Endothelial cell of umbilical vein (primary cell): ENCODE measurements around the gene MED13. TPM values are rescaled to one million over a fixed set of nuclear protein-coding genes. Genes with fewer than 3 reads are reported as not detected.

Experiments
- BruUV-seq: library from RNA; stranded (reverse); fragments of 400-500 nt; replicated peaks from 2 replicates; lab custom pipeline; 2021; lab: Mats Ljungman, UMichigan
- CTCF ChIA-PET: fragments of 300-600, 350-600 bp; sonication (Branson Sonifier 250); formaldehyde crosslinking; loops from one replicate; lab custom pipeline; 2021; ENCODE audit warnings: antibody characterized with exemption, inconsistent platforms; lab: Charles Lee
- POLR2A ChIA-PET: fragments of 300-600, 350-600 bp; sonication (Branson Sonifier 250); formaldehyde crosslinking; loops from one replicate; lab custom pipeline; 2021; ENCODE audit warnings: antibody characterized with exemption, inconsistent platforms; lab: Charles Lee
- DNase-seq: peaks from one replicate; pipeline ENCODE4 v3.0.0-alpha.2; 2011; ENCODE audit warnings: low read depth, low spot score
- FAIRE-seq: peaks from 2 replicates; lab custom pipeline; 2011; peaks lifted over from hg19 to GRCh38; lab: Jason Lieb, UNC
- H2AFZ ChIP-seq: 2 replicates; pipeline ENCODE4 v1.6.0; 2012; ENCODE audit warnings: low read depth, low read length, control low read depth, inconsistent platforms
- H3K27ac ChIP-seq: 2 replicates; pipeline ENCODE4 v1.5.1; 2011; ENCODE audit warnings: low read depth, mild to moderate bottlenecking, control low read depth, low read length, moderate library complexity; ENCODE audit not compliant: insufficient read depth
- H3K27me3 ChIP-seq, 2 experiments: 2 replicates each; pipeline versions ENCODE4 v1.6.0 to v1.6.1; 2011; ENCODE audit warnings: low read length in 2 of 2, mixed read lengths in 1 of 2; ENCODE audit not compliant: control insufficient read depth in 2 of 2, insufficient read depth in 2 of 2
- H3K36me3 ChIP-seq, 2 experiments: 2 replicates in 1 of 2; 3 replicates in 1 of 2; pipeline ENCODE4 v1.5.1; 2011; ENCODE audit warnings: low read length in 2 of 2, mild to moderate bottlenecking in 1 of 2, moderate library complexity in 1 of 2; ENCODE audit not compliant: control insufficient read depth in 2 of 2, insufficient read depth in 2 of 2; ENCODE audit errors: extremely low read depth in 1 of 2
- H3K4me1 ChIP-seq: 3 replicates; pipeline ENCODE4 v1.5.1; 2011; ENCODE audit warnings: mild to moderate bottlenecking, low read length; ENCODE audit not compliant: control insufficient read depth, insufficient read depth; ENCODE audit errors: extremely low read depth
- H3K4me2 ChIP-seq: 2 replicates; pipeline ENCODE4 v1.6.1; 2011; ENCODE audit warnings: low read length, control low read depth, mixed read lengths; ENCODE audit not compliant: insufficient read depth
- H3K4me3 ChIP-seq, 3 experiments: fragments of 200-600 bp in 1 of 3; sonication (generic), shearing (Covaris generic) in 1 of 3; replicated peaks in 1 of 3; 2 replicates each; pipeline ENCODE4 v1.5.1; 2011 to 2016; ENCODE audit warnings: control low read depth in 3 of 3, low read length in 3 of 3, mild to moderate bottlenecking in 2 of 3, inconsistent platforms in 1 of 3, low read depth in 1 of 3, moderate library complexity in 1 of 3; ENCODE audit not compliant: insufficient read depth in 1 of 3
- H3K79me2 ChIP-seq: 2 replicates; pipeline ENCODE4 v1.6.0; 2012; ENCODE audit warnings: low read length, inconsistent platforms; ENCODE audit not compliant: control insufficient read depth, insufficient read depth
- H3K9ac ChIP-seq: replicated peaks from 2 replicates; pipeline ENCODE3; 2011; ENCODE audit warnings: low read length, control low read depth; ENCODE audit not compliant: insufficient read depth; ENCODE audit errors: extremely low read depth
- H3K9me1 ChIP-seq: replicated peaks from 3 replicates; pipeline ENCODE4 v1.6.0; 2011; ENCODE audit warnings: mild to moderate bottlenecking, low read length; ENCODE audit not compliant: control insufficient read depth, insufficient read depth; ENCODE audit errors: extremely low read depth
- H3K9me3 ChIP-seq: replicated peaks from 2 replicates; pipeline ENCODE4 v1.5.1; 2012; ENCODE audit warnings: low read length, inconsistent platforms; ENCODE audit not compliant: control insufficient read depth, insufficient read depth
- H4K20me1 ChIP-seq: replicated peaks from 2 replicates; pipeline ENCODE3; 2011; ENCODE audit warnings: mild to moderate bottlenecking, low read length; ENCODE audit not compliant: control insufficient read depth, insufficient read depth; ENCODE audit errors: extremely low read depth
- EZH2 ChIP-seq: IDR thresholded peaks from 2 replicates; pipeline ENCODE4 v1.6.1; 2012; ENCODE audit warnings: borderline replicate concordance, low read depth, mild to moderate bottlenecking, moderate library complexity, low read length, inconsistent platforms; ENCODE audit not compliant: severe bottlenecking
- FOS ChIP-seq: IDR thresholded peaks from 2 replicates; pipeline ENCODE4 v1.6.1; 2011; ENCODE audit warnings: mild to moderate bottlenecking, low read length, moderate library complexity, borderline replicate concordance; ENCODE audit not compliant: insufficient read depth
- GATA2 ChIP-seq: IDR thresholded peaks from 2 replicates; pipeline ENCODE4 v1.7.0; 2011; ENCODE audit warnings: low read depth, mild to moderate bottlenecking, moderate library complexity, mixed read lengths, low read length; ENCODE audit not compliant: insufficient read length, insufficient read depth
- JUN ChIP-seq: IDR thresholded peaks from 2 replicates; pipeline ENCODE4 v1.6.1; 2011; ENCODE audit warnings: borderline replicate concordance, low read depth; ENCODE audit not compliant: insufficient read length, insufficient read depth
- MYC ChIP-seq: IDR thresholded peaks from one replicate; pipeline ENCODE4 v1.6.1; 2011; ENCODE audit warnings: mild to moderate bottlenecking, low read depth, low read length
- POLR2A ChIP-seq: IDR thresholded peaks from 2 replicates; pipeline ENCODE4 v1.6.1; 2012; ENCODE audit warnings: low read depth, mild to moderate bottlenecking, control low read depth, low read length
- POLR2AphosphoS5 ChIP-seq: IDR thresholded peaks from 2 replicates; pipeline ENCODE4 v1.6.1; 2012; ENCODE audit warnings: low read depth, mild to moderate bottlenecking, control low read depth, low read length, moderate library complexity; ENCODE audit not compliant: insufficient read depth
- dilution Hi-C: fragments of 300-500 bp; cut with MboI; formaldehyde crosslinking; loops from one replicate; pipeline ENCODE4 v1.15.0; 2019; ENCODE audit warnings: low sequenced_read_pairs; ENCODE audit not compliant: extremely low pct_ligation_motif_present
- intact Hi-C: fragments of 100-400 bp; cut with micrococcal nuclease; formaldehyde crosslinking; loops from one replicate; pipeline ENCODE4 v1.10.0; 2022
- polyA plus RNA-seq, 4 experiments: library from polyadenylated mRNA; depleted of rRNA in 3 of 4; stranded (reverse) in 3 of 4; unstranded in 1 of 4; fragments of >200 nt; gene quantifications; 2 replicates each; pipeline versions ENCODE4 v1.2.1 to v1.2.3, GENCODE V29; 2011 to 2012; ENCODE audit warnings: missing spikeins in 1 of 4
- total RNA-seq: library from RNA; stranded (reverse); gene quantifications from 2 replicates; pipeline ENCODE4 v1.2.3, GENCODE V29; 2021
- TF ChIP-seq, protein P1 (sequence below): IDR thresholded peaks from 2 replicates; pipeline ENCODE4 v1.6.1; 2011; ENCODE audit not compliant: insufficient read depth, insufficient read length
- TF ChIP-seq, protein P2 (sequence below), 2 donors: IDR thresholded peaks; 1 replicate in 1 of 2; 2 replicates in 1 of 2; pipeline ENCODE4 v1.5.1; 2011; ENCODE audit warnings: low read length in 2 of 2, mild to moderate bottlenecking in 2 of 2, moderate library complexity in 2 of 2, control low read depth in 1 of 2, inconsistent platforms in 1 of 2, low read depth in 1 of 2; ENCODE audit not compliant: insufficient read depth in 1 of 2; ENCODE audit errors: extremely low read depth in 1 of 2

Gene MED13
- total and polyA plus RNA-seq, 2 donors (not counting 3 experiments of a cell fraction or from before 2014, with no cell fraction given): 11.6 to 49.6 TPM

DNA sequence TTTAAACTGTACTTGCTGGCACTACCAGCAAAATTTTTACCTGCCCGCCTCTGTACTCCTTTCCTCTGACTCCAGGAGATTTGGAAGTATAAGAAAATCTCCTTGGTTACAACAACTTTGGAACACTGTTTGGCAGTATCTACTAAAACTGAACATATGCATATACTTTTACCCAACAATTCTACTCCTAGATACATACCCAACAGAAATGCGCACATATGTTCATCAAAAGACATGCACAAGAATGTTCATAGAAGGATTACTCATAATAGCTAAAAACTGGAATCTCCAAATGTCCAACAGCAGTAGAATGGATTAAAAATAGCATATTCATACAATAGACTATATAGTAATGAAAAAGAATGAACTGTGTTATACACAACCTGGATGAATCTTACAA is 21.7 kb upstream of the MED13 start:
- H3K27ac ChIP-seq: no peak overlapping the region
- dilution Hi-C loops (no loop called here), intact Hi-C loops (no loop called here)
- no peak overlapping the region for H3K4me2 ChIP-seq
- H3K9ac ChIP-seq: no peak overlapping the region
- no peaks in the 10 kb centered on the region for H3K4me1 ChIP-seq
- no peak overlapping the region for H2AFZ ChIP-seq
- H3K4me3 ChIP-seq: no peak overlapping the region
- no peaks in the 10 kb centered on the region for H3K36me3 ChIP-seq
- no peaks in the 10 kb centered on the region for H4K20me1 ChIP-seq
- no peaks in the 10 kb centered on the region for H3K9me3 ChIP-seq
- no peak for FAIRE-seq
- H3K79me2 ChIP-seq: no peaks in the 10 kb centered on the region
- no peak for DNase-seq
- no peaks in the 10 kb centered on the region for H3K9me1 ChIP-seq
- BruUV-seq: no TSS peak
- POLR2A ChIA-PET: no interaction called here
- TF ChIP-seq POLR2AphosphoS5 (no peak), POLR2A (no peak), FOS (no peak), MYC (no peak), EZH2 (no peak), JUN (no peak), GATA2 (no peak)
- TF ChIP-seq, protein P1, sequence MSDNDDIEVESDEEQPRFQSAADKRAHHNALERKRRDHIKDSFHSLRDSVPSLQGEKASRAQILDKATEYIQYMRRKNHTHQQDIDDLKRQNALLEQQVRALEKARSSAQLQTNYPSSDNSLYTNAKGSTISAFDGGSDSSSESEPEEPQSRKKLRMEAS: no peak
- TF ChIP-seq, protein P2, sequence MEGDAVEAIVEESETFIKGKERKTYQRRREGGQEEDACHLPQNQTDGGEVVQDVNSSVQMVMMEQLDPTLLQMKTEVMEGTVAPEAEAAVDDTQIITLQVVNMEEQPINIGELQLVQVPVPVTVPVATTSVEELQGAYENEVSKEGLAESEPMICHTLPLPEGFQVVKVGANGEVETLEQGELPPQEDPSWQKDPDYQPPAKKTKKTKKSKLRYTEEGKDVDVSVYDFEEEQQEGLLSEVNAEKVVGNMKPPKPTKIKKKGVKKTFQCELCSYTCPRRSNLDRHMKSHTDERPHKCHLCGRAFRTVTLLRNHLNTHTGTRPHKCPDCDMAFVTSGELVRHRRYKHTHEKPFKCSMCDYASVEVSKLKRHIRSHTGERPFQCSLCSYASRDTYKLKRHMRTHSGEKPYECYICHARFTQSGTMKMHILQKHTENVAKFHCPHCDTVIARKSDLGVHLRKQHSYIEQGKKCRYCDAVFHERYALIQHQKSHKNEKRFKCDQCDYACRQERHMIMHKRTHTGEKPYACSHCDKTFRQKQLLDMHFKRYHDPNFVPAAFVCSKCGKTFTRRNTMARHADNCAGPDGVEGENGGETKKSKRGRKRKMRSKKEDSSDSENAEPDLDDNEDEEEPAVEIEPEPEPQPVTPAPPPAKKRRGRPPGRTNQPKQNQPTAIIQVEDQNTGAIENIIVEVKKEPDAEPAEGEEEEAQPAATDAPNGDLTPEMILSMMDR (IDR thresholded peaks at IDR 0.05; ENCODE audit: extremely low read depth in 1 of 2, insufficient read depth in 1 of 2, low read depth in 1 of 2, low read length in 2 of 2): no peak
- no peaks in the 10 kb centered on the region for H3K27me3 ChIP-seq
- CTCF ChIA-PET: no interaction called here
